SK-N-SH treated with all-trans-retinoic acid at 6 μM for 48 hours (cell line): ENCODE data around the gene RRP1.

Experiments used
- ATAC-seq: fragments of 200-7000 bp; cut with Tn5 transposase; 3 replicates; pipeline ENCODE4 v1.9.1; 2020; ENCODE audit warnings: mild to moderate bottlenecking, moderate library complexity
- ARNTL ChIP-seq: fragments of 450-650 bp; formaldehyde crosslinking; IDR thresholded peaks from 2 replicates; pipeline ENCODE4 v1.5.0; 2020; ENCODE audit warnings: low read depth, mild to moderate bottlenecking, moderate library complexity, borderline replicate concordance
- BACH2 ChIP-seq: fragments of 250-450 bp; sonication (Bioruptor Pico); IDR thresholded peaks from 2 replicates; pipeline ENCODE4 v1.9.0; 2021; ENCODE audit warnings: mild to moderate bottlenecking, borderline replicate concordance
- CREB5 ChIP-seq: fragments of 250-450 bp; sonication (Bioruptor Pico); IDR thresholded peaks from 2 replicates; pipeline ENCODE4 v1.5.1; 2020; ENCODE audit warnings: low read depth, mild to moderate bottlenecking, moderate library complexity
- CSDC2 ChIP-seq: fragments of 250-450 bp; sonication (Bioruptor Pico); IDR thresholded peaks from 2 replicates; pipeline ENCODE4 v1.5.0; 2020; ENCODE audit warnings: mild to moderate bottlenecking, moderate library complexity
- CSRNP3 ChIP-seq: fragments of 250-450 bp; sonication (Bioruptor Pico); IDR thresholded peaks from 2 replicates; pipeline ENCODE4 v1.5.1; 2021; ENCODE audit warnings: mild to moderate bottlenecking, moderate library complexity
- ESRRG ChIP-seq: fragments of 250-450 bp; sonication (Bioruptor Pico); IDR thresholded peaks from 2 replicates; pipeline ENCODE4 v1.6.1; 2021; ENCODE audit warnings: mild to moderate bottlenecking
- GLIS3 ChIP-seq: fragments of 250-450 bp; sonication (Bioruptor Pico); IDR thresholded peaks from 2 replicates; pipeline ENCODE4 v1.5.0; 2020; ENCODE audit warnings: mild to moderate bottlenecking, moderate library complexity
- ISL1 ChIP-seq: fragments of 250-450 bp; sonication (Bioruptor Pico); IDR thresholded peaks from 2 replicates; pipeline ENCODE4 v2.1.2; 2022; ENCODE audit warnings: mild to moderate bottlenecking, moderate library complexity
- OSR1 ChIP-seq: fragments of 250-450 bp; sonication (Bioruptor Pico); IDR thresholded peaks from 2 replicates; pipeline ENCODE4 v1.8.0; 2022; ENCODE audit warnings: moderate library complexity, mild to moderate bottlenecking, inconsistent platforms
- PATZ1 ChIP-seq: fragments of 250-450 bp; sonication (Bioruptor Pico); IDR thresholded peaks from 2 replicates; pipeline ENCODE4 v1.8.0; 2020; ENCODE audit warnings: mild to moderate bottlenecking, moderate library complexity, borderline replicate concordance
- POU6F1 ChIP-seq: fragments of 250-450 bp; sonication (Bioruptor Pico); IDR thresholded peaks from 2 replicates; pipeline ENCODE4 v1.8.0; 2021; ENCODE audit warnings: low read depth, mild to moderate bottlenecking, moderate library complexity, borderline replicate concordance
- PPARA ChIP-seq: fragments of 250-450 bp; sonication (Bioruptor Pico); IDR thresholded peaks from 2 replicates; pipeline ENCODE4 v1.5.0; 2020; ENCODE audit warnings: mild to moderate bottlenecking, borderline replicate concordance
- RARB ChIP-seq: fragments of 250-450 bp; sonication (Bioruptor Pico); IDR thresholded peaks from 2 replicates; pipeline ENCODE4 v1.8.0; 2021; ENCODE audit warnings: mild to moderate bottlenecking, moderate library complexity
- SNAI2 ChIP-seq: fragments of 250-450 bp; sonication (Bioruptor Pico); IDR thresholded peaks from 2 replicates; pipeline ENCODE4 v1.5.0; 2020; ENCODE audit warnings: mild to moderate bottlenecking, moderate library complexity
- TCF4 ChIP-seq: fragments of 250-450 bp; sonication (Bioruptor Pico); IDR thresholded peaks from 2 replicates; pipeline ENCODE4 v1.8.0; 2021; ENCODE audit warnings: mild to moderate bottlenecking, moderate library complexity, borderline replicate concordance
- TOX ChIP-seq: fragments of 250-450 bp; sonication (Bioruptor Pico); IDR thresholded peaks from 2 replicates; pipeline ENCODE4 v1.8.0; 2021; ENCODE audit warnings: mild to moderate bottlenecking, moderate library complexity, borderline replicate concordance
- ZC3H10 ChIP-seq: fragments of 250-450 bp; sonication (Bioruptor Pico); IDR thresholded peaks from 2 replicates; pipeline ENCODE4 v1.5.1; 2021; ENCODE audit warnings: mild to moderate bottlenecking, moderate library complexity
- ZFP3 ChIP-seq: fragments of 250-450 bp; sonication (Bioruptor Pico); IDR thresholded peaks from 2 replicates; pipeline ENCODE4 v1.5.0; 2020; ENCODE audit warnings: mild to moderate bottlenecking, moderate library complexity
- ZFP30 ChIP-seq: fragments of 450-650 bp; formaldehyde crosslinking; IDR thresholded peaks from 2 replicates; pipeline ENCODE4 v1.5.0; 2022; ENCODE audit warnings: mild to moderate bottlenecking, moderate library complexity
- ZNF565 ChIP-seq: fragments of 450-650 bp; formaldehyde crosslinking; conservative IDR thresholded peaks from 2 replicates; pipeline ENCODE4 v1.5.0; 2020; ENCODE audit warnings: low read depth, mild to moderate bottlenecking, moderate library complexity
- ZNF70 ChIP-seq: fragments of 450-650 bp; formaldehyde crosslinking; IDR thresholded peaks from 2 replicates; pipeline ENCODE4 v1.5.0; 2020; ENCODE audit warnings: mild to moderate bottlenecking, moderate library complexity
- ZNF8 ChIP-seq: fragments of 450-650 bp; formaldehyde crosslinking; IDR thresholded peaks from 2 replicates; pipeline ENCODE4 v1.5.0; 2020; ENCODE audit warnings: mild to moderate bottlenecking, moderate library complexity

The RRP1 gene

GRCh38 chr21:43800566-43800965, 11.2 kb downstream of the RRP1 start:
- TF ChIP-seq ARNTL (CRISPR knock-in tag) (no peak), CSRNP3 (no peak), OSR1 (CRISPR knock-in tag) (no peak), PATZ1 (CRISPR knock-in tag) (no peak), ZFP30 (CRISPR knock-in tag) (no peak), CREB5 (CRISPR knock-in tag) (no peak), CSDC2 (no peak), TCF4 (CRISPR knock-in tag) (no peak), BACH2 (CRISPR knock-in tag) (no peak), ZFP3 (CRISPR knock-in tag) (no peak), ISL1 (CRISPR knock-in tag) (no peak), ZC3H10 (CRISPR knock-in tag) (no peak), TOX (CRISPR knock-in tag) (no peak), ZNF70 (no peak), RARB (CRISPR knock-in tag) (no peak), SNAI2 (CRISPR knock-in tag) (no peak), ZNF8 (CRISPR knock-in tag) (no peak), ESRRG (CRISPR knock-in tag) (no peak), PPARA (CRISPR knock-in tag) (no peak), ZNF565 (no peak)
- ATAC-seq, result no peak

- no peak for ATAC-seq
- TF ChIP-seq CSRNP3, result no peak
- no peak for TF ChIP-seq TCF4 (CRISPR knock-in tag)
- no peak for TF ChIP-seq POU6F1
Observed at GRCh38 chr21:43801006-43801783, 11.8 kb downstream of the RRP1 start.

GRCh38 chr21:43802713-43803313, 13.4 kb downstream of the RRP1 start:
- ATAC-seq, result no peak
- TF ChIP-seq CSDC2 (no peak), SNAI2 (CRISPR knock-in tag) (no peak), GLIS3 (CRISPR knock-in tag) (no peak), ARNTL (CRISPR knock-in tag) (no peak), ZFP30 (CRISPR knock-in tag) (no peak), ZNF8 (CRISPR knock-in tag) (no peak), PATZ1 (CRISPR knock-in tag) (no peak), CSRNP3 (no peak), TOX (CRISPR knock-in tag) (no peak), ZC3H10 (CRISPR knock-in tag) (no peak), BACH2 (CRISPR knock-in tag) (no peak)
